Measurements from ENCODE around the gene PWWP2B.

Gene PWWP2B

DNA sequence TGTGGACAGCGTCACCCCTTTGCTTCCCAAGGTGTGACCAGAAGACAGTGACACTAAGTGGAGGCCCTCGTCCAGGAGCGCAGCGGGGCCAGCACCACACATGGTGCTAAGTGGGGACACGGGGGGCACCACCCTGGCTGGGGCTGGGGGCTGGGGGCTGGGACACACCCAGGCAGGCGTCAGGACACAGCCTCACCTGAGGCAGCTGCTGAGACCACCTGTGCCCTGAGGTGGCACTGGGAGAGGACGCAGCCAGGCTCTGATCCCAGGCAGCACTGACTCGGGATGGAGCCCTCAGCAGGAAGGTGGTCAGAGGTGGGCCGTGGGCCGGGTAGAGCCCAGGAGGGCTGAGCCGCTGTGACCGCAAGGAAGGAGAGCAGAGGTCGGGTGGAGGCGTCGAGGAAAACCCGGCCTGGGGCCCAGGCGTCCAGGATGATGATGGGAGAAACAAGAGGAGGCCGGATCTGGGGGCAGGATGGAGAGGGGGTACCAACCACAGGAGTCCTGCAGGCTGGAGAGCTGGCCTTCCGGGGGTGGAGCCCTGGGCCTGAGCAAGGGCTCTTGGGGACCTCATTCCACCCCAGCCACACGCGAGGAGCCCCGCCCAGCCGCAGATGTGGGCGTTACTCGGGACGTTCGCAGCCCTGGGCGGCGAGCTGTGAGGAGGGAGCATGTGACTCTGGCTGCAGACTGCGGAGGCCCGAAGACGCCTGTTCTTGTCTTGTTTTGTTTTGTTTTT is 42.5 kb upstream of the PWWP2B start:
- Histone ChIP-seq H3K4me3 (ENCODE audit: low read depth in 1 of 5, low read length in 5 of 5) (no peak overlapping the region), H3K27ac (ENCODE audit: low read depth, low read length) (no peak overlapping the region), H3K36me3 (ENCODE audit: control insufficient read depth in 5 of 5, insufficient read depth in 5 of 5, low read length in 5 of 5) (peaks cover 0 to 38% (median 7%) of the 10 kb centered on the region in 5 donors), H3K9ac (ENCODE audit: low read length in 5 of 5) (no peak overlapping the region), H3K9me3 (ENCODE audit: control insufficient read depth in 5 of 5, low read length in 5 of 5) (no peaks in the 10 kb centered on the region), H3K4me1 (ENCODE audit: control insufficient read depth in 5 of 5, insufficient read depth in 5 of 5, low read length in 5 of 5) (peaks cover 0 to 24% (median 15%) of the 10 kb centered on the region in 5 donors), H3K27me3 (ENCODE audit: control insufficient read depth in 5 of 5, insufficient read depth in 4 of 5, low read length in 5 of 5) (no peaks in the 10 kb centered on the region)

DNA sequence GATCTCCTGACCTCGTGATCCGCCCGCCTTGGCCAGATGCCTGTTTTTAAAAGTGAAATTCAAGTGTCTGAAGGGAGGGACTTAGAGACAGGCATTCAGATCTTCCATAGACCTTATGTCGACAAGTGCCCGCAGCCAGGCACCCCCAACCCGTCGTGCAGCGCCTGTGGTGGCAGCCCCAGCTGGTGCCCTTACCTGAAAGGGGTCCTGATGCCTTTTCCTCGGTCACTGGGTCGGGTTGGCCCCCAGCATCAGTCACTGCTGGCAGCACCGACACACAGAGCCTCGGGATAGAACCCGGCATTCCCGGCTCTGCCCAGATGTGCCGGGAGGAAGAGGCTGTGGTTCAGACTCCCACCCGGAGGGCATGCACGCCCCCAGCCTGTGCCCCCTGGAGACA is 41.7 kb upstream of the PWWP2B start:
- Histone ChIP-seq H3K4me1 (ENCODE audit: control insufficient read depth in 5 of 5, insufficient read depth in 5 of 5, low read length in 5 of 5) (peaks cover 0 to 23% (median 15%) of the 10 kb centered on the region in 5 donors), H3K27me3 (ENCODE audit: control insufficient read depth in 5 of 5, insufficient read depth in 4 of 5, low read length in 5 of 5) (no peaks in the 10 kb centered on the region), H3K36me3 (ENCODE audit: control insufficient read depth in 5 of 5, insufficient read depth in 5 of 5, low read length in 5 of 5) (peaks cover 0 to 34% (median 7%) of the 10 kb centered on the region in 5 donors), H3K9ac (ENCODE audit: low read length in 5 of 5) (no peak overlapping the region), H3K27ac (ENCODE audit: low read depth, low read length) (no peak overlapping the region), H3K4me3 (ENCODE audit: low read depth in 1 of 5, low read length in 5 of 5) (no peak overlapping the region), H3K9me3 (ENCODE audit: control insufficient read depth in 5 of 5, low read length in 5 of 5) (no peaks in the 10 kb centered on the region)

DNA sequence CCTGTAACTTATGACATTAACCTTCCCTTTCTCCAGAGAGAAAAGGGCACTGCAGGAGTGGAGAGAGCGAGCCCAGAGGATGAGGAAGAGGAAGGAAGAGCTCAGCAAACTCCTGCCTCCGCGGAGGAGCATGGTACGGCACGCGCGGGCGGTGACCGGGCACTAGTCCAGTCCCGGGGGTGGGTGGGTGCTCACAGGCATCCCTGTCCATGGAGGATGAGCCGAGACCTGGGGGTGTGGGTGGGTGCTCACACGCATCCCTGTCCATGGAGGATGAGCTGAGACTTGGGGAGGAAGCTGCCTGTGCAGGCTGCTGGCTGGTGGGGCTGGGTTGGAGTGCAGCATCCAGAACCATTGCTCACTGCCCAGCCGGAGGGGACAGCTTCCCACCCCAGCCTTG is 41.2 kb upstream of the PWWP2B start:
- Histone ChIP-seq H3K27me3 (ENCODE audit: control insufficient read depth in 5 of 5, insufficient read depth in 4 of 5, low read length in 5 of 5) (no peaks in the 10 kb centered on the region), H3K4me3 (ENCODE audit: low read depth in 1 of 5, low read length in 5 of 5) (no peak overlapping the region)

DNA sequence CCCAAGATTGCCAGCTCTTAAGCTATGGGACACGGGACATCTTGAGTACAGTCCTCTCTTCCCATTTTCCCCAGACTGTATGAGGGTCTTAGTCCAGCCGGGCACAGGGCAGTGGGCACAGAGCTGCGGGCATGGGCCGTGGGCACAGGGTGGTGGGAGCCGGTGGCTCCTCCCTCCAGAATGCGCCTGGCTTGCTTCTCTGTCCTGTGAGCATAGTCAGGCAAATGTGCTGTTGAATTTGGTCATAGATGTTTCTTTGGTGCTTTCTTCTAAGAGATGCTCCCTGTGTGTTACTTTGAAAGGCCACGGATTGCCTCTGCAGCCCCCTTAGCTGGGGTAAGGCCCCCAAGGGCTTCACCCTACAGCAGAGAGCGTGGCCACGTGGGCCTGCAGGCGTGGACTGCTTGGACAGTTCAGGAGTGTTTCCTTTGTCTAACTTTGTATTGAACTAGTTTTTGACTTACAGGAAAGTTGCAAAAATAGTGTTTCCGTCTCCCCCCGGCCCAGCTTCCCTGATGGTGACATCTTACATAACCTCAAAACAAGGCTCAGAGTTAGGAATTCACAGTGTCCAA is 40.3 kb upstream of the PWWP2B start:
- H3K36me3 ChIP-seq (ENCODE audit: control insufficient read depth in 5 of 5, insufficient read depth in 5 of 5, low read length in 5 of 5): peaks cover 0 to 32% (median 2%) of the 10 kb centered on the region in 5 donors
- H3K9ac ChIP-seq (ENCODE audit: low read length in 5 of 5): no peak overlapping the region
- peaks cover 0 to 18% (median 15%) of the 10 kb centered on the region in 5 donors for H3K4me1 ChIP-seq (ENCODE audit: control insufficient read depth in 5 of 5, insufficient read depth in 5 of 5, low read length in 5 of 5)
- no peak overlapping the region for H3K4me3 ChIP-seq (ENCODE audit: low read depth in 1 of 5, low read length in 5 of 5)
- H3K27ac ChIP-seq (ENCODE audit: low read depth, low read length): no peak overlapping the region
- no peaks in the 10 kb centered on the region for H3K27me3 ChIP-seq (ENCODE audit: control insufficient read depth in 5 of 5, insufficient read depth in 4 of 5, low read length in 5 of 5)
- no peaks in the 10 kb centered on the region for H3K9me3 ChIP-seq (ENCODE audit: control insufficient read depth in 5 of 5, low read length in 5 of 5)

More for the DNA sequence above, 41.2 kb upstream of the PWWP2B start:
- H3K27ac ChIP-seq (ENCODE audit: low read depth, low read length): no peak overlapping the region
- H3K36me3 ChIP-seq (ENCODE audit: control insufficient read depth in 5 of 5, insufficient read depth in 5 of 5, low read length in 5 of 5): peaks cover 0 to 34% (median 7%) of the 10 kb centered on the region in 5 donors
- H3K9ac ChIP-seq (ENCODE audit: low read length in 5 of 5): no peak overlapping the region
- peaks cover 0 to 19% (median 15%) of the 10 kb centered on the region in 5 donors for H3K4me1 ChIP-seq (ENCODE audit: control insufficient read depth in 5 of 5, insufficient read depth in 5 of 5, low read length in 5 of 5)
- H3K9me3 ChIP-seq (ENCODE audit: control insufficient read depth in 5 of 5, low read length in 5 of 5): no peaks in the 10 kb centered on the region

DNA sequence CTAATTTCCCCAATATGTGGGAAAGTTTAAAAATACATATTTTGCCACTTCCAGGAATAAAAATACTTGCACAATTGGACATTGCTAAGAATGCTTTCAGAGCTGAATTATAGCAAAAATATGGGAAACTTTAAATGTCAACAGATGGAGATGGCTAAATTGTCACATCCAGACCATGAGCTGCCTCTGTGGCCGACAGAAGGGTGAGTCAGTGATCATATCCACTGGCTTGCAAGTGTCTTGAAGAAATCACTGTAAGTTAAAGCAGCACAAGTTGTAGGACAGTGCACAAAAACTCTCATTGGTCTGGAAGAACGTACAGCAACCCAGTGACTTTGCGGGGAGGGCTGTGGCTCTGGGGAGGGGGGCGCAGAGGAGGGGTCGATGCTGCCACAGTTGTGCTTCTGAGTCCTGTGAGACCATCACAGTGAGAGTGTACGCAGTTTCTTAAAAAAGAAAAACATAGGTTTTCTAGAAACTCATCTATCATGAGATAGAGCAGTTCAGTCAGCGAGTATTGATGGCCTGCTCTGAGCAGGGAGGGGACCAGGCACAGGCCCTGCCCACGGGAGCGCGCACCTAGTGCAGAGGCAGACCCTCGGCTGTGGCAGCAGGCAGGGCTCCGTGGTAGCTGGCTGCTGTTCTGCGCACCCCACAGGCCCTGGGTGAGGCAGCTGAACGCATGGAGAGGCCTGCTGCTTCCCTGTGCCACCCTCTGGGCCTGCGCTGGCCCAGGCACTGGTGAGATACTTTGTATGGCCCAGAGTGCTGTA is 39.5 kb upstream of the PWWP2B start:
- peaks cover 0 to 18% (median 15%) of the 10 kb centered on the region in 5 donors for H3K4me1 ChIP-seq (ENCODE audit: control insufficient read depth in 5 of 5, insufficient read depth in 5 of 5, low read length in 5 of 5)
- no peak overlapping the region for H3K4me3 ChIP-seq (ENCODE audit: low read depth in 1 of 5, low read length in 5 of 5)
- H3K27me3 ChIP-seq (ENCODE audit: control insufficient read depth in 5 of 5, insufficient read depth in 4 of 5, low read length in 5 of 5): no peaks in the 10 kb centered on the region
- no peak overlapping the region for H3K9ac ChIP-seq (ENCODE audit: low read length in 5 of 5)
- H3K27ac ChIP-seq (ENCODE audit: low read depth, low read length): peak overlapping the region; percentile 24
- no peaks in the 10 kb centered on the region for H3K9me3 ChIP-seq (ENCODE audit: control insufficient read depth in 5 of 5, low read length in 5 of 5)
- H3K36me3 ChIP-seq (ENCODE audit: control insufficient read depth in 5 of 5, insufficient read depth in 5 of 5, low read length in 5 of 5): peaks cover 0 to 37% (median 7%) of the 10 kb centered on the region in 5 donors

DNA sequence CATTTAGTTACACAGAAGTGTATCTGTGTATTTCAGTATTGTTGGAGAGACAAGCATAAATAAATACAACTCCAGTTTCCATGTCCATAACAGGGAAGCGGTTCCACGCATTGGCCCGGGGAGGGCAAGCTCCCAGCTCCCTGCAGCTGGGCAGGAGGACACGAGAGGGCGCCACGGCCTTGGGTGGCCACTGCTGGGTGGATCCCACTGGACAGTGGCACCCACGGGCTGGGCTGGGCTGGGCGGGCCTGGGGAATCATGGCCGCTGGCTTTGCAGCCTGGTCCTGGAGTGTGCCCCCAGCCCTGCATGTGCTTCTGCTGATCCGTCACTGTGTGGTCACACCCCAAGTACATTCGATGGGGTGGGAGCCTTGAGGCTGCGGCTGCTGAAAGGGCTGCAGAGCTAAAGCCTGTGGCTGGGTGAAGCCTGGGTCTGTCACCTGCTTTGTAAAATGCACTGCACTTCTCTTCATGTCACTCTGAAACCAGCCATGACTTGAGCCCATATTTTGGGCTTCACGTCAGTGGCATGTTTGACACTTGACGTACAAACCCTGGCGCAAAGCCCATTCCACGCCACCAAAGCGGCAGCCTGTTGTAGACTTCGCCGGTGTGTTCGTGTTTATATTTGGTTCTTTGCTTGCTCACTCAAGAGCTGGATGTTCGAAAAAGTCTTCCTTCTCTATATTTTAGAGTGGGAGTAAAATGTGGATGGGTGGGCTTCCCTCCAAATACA is 37.5 kb upstream of the PWWP2B start:
- H3K9me3 ChIP-seq (ENCODE audit: control insufficient read depth in 5 of 5, low read length in 5 of 5): no peaks in the 10 kb centered on the region
- H3K9ac ChIP-seq (ENCODE audit: low read length in 5 of 5): no peak overlapping the region
- no peak overlapping the region for H3K27ac ChIP-seq (ENCODE audit: low read depth, low read length)
- H3K27me3 ChIP-seq (ENCODE audit: control insufficient read depth in 5 of 5, insufficient read depth in 4 of 5, low read length in 5 of 5): no peaks in the 10 kb centered on the region
- H3K4me1 ChIP-seq (ENCODE audit: control insufficient read depth in 5 of 5, insufficient read depth in 5 of 5, low read length in 5 of 5): peaks cover 1 to 15% (median 14%) of the 10 kb centered on the region in 5 donors
- no peak overlapping the region for H3K4me3 ChIP-seq (ENCODE audit: low read depth in 1 of 5, low read length in 5 of 5)
- H3K36me3 ChIP-seq (ENCODE audit: control insufficient read depth in 5 of 5, insufficient read depth in 5 of 5, low read length in 5 of 5): peaks cover 0 to 39% (median 7%) of the 10 kb centered on the region in 5 donors

DNA sequence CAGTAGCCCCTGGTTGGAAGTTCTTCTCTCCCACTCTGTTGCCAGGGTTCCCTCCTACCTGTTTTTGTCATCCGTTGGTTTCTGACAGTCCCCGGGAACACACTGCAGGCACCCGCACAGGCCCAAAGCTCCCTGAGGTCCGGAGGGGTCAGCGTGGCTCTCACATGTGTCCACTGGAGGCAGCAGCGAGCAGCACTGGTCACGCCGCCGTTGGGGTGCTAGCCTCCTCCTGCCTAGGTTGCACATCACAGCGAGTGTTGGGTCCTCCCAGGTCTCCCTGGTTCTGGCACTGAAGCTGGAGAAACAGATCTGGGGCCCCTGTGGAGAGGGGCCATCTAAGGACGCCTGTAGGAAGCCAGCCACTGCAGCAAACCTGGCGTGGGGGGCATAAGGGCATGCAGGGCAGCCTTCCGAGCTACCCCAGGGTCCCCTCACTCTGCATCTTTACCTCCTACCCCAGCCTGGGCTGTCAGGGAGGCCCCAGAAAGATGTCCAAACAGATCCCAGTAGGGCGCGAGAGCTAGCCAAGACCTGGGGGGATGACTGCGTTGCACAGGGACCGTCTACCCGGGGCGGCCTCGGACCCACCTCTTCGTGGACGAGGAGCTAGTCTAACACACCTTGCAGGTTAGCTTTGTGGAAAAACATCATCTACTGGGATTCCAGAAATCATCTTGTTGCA is 36.1 kb upstream of the PWWP2B start:
- H3K4me3 ChIP-seq (ENCODE audit: low read depth in 1 of 5, low read length in 5 of 5): no peak overlapping the region
- no peak overlapping the region for H3K27ac ChIP-seq (ENCODE audit: low read depth, low read length)
- no peaks in the 10 kb centered on the region for H3K27me3 ChIP-seq (ENCODE audit: control insufficient read depth in 5 of 5, insufficient read depth in 4 of 5, low read length in 5 of 5)
- peaks cover 0 to 39% (median 13%) of the 10 kb centered on the region in 5 donors for H3K36me3 ChIP-seq (ENCODE audit: control insufficient read depth in 5 of 5, insufficient read depth in 5 of 5, low read length in 5 of 5)
- H3K9ac ChIP-seq (ENCODE audit: low read length in 5 of 5): no peak overlapping the region
- H3K9me3 ChIP-seq (ENCODE audit: control insufficient read depth in 5 of 5, low read length in 5 of 5): no peaks in the 10 kb centered on the region
- H3K4me1 ChIP-seq (ENCODE audit: control insufficient read depth in 5 of 5, insufficient read depth in 5 of 5, low read length in 5 of 5): peaks cover 1 to 15% (median 14%) of the 10 kb centered on the region in 5 donors

DNA sequence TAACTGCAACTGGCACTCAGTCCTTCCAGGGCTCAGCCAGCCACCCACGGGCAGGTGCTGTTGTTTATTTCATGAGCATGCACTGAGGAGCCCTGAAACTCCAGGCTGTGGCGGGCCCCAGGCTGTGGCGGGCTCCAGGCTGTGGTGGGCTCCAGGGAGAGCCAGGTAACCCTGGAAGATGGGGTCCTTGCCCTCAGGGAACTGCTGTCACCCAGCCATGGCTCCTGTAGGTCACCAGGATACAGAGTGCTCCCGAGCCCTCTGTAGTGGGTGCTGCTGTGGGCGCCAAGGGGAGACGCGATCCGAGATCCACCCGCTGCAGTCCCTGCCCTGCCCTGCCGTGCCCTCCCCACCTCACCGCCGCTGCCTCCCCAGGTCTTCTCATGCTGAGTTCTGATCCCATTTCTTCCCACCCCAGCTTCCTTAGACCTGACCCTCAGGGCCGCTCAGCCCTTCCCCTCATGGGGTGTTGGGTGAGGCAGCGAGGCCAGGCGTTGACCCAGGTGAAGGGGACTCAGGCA is 35.4 kb upstream of the PWWP2B start:
- Histone ChIP-seq H3K36me3 (ENCODE audit: control insufficient read depth in 5 of 5, insufficient read depth in 5 of 5, low read length in 5 of 5) (peaks cover 0 to 44% (median 21%) of the 10 kb centered on the region in 5 donors), H3K27ac (ENCODE audit: low read depth, low read length) (no peak overlapping the region), H3K4me3 (ENCODE audit: low read depth in 1 of 5, low read length in 5 of 5) (no peak overlapping the region), H3K27me3 (ENCODE audit: control insufficient read depth in 5 of 5, insufficient read depth in 4 of 5, low read length in 5 of 5) (no peaks in the 10 kb centered on the region), H3K9ac (ENCODE audit: low read length in 5 of 5) (no peak overlapping the region), H3K4me1 (ENCODE audit: control insufficient read depth in 5 of 5, insufficient read depth in 5 of 5, low read length in 5 of 5) (peaks cover 1 to 15% (median 13%) of the 10 kb centered on the region in 5 donors), H3K9me3 (ENCODE audit: control insufficient read depth in 5 of 5, low read length in 5 of 5) (no peaks in the 10 kb centered on the region)

DNA sequence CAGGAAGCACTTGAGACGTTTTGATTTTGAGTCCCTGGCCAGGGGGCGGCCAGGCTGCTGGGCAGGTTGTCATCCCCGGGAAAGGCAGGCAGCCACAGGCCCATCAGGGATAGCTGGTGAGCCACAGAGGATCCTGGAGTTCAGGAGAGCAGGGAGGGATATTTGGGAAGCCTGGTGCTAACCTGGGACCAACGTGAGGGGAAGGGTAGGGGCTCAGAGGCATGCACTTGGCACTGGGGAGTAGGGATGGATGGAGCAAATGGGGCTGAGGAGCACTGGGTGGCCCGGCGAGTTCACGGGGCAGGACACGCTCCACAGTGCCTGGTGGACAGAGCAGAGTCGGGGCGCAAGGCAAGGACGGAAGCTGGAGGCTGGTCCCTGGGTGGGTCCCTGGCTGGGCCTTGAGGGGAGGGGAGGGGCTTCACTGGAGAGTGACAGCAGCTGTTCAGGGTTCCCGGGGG is 34.8 kb upstream of the PWWP2B start:
- no peak overlapping the region for H3K4me3 ChIP-seq (ENCODE audit: low read depth in 1 of 5, low read length in 5 of 5)
- no peaks in the 10 kb centered on the region for H3K9me3 ChIP-seq (ENCODE audit: control insufficient read depth in 5 of 5, low read length in 5 of 5)
- H3K4me1 ChIP-seq (ENCODE audit: control insufficient read depth in 5 of 5, insufficient read depth in 5 of 5, low read length in 5 of 5): peaks cover 1 to 9% (median 8%) of the 10 kb centered on the region in 5 donors
- H3K27me3 ChIP-seq (ENCODE audit: control insufficient read depth in 5 of 5, insufficient read depth in 4 of 5, low read length in 5 of 5): no peaks in the 10 kb centered on the region
- H3K36me3 ChIP-seq (ENCODE audit: control insufficient read depth in 5 of 5, insufficient read depth in 5 of 5, low read length in 5 of 5): peaks cover 1 to 48% (median 26%) of the 10 kb centered on the region in 5 donors
- no peak overlapping the region for H3K27ac ChIP-seq (ENCODE audit: low read depth, low read length)
- no peak overlapping the region for H3K9ac ChIP-seq (ENCODE audit: low read length in 5 of 5)
